ENCODE results near the gene PARVA. TPM values are rescaled to one million over a fixed set of nuclear protein-coding genes. Genes with fewer than 3 reads are reported as not detected.

PARVA gene
- total and polyA plus RNA-seq, 4 donors = 3.1 to 11.7 (median 11.2) TPM

DNA sequence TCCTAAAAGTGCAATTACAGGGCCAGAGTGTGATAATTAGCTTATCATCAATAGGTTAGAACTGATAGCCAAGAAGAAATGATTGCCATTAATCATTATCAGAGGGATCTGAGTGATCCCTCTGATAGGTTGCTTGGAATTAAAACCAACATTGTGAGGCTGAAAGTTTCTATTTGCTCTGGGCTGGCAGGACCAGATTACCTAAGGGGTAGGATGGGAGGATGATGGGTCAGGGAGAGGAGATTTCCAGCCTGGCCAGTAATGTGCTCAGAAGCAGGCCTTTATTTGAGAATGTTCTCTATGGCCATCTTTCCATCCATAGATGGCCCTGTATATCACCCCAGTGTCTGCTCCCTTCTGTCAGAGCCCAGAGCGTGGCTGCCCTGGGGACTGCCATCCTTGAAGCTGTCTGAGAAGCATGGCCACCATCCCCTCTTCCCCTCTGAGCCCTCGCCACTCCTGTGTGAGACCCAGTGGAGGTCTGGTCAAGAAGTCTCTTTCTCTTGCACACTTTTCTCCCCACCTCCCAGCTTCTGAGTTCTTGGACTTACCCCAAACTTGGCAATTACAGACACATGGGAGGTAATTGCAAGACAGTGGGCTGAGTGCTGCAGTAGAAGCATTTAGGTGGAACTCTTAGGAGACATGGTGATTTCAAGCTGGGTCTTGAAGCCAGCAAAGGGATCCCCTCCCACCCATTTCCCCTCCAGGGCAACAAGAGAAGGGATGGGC is 11.7 kb downstream of the PARVA start:
- WGBS = 95% methylated on average over 2 of the region's 2 CpGs
- no peak overlapping the region for H3K27ac ChIP-seq (ENCODE audit: low read depth in 1 of 2, low read length in 2 of 2)
- peaks cover 0 to 13% (median 2%) of the 10 kb centered on the region in 4 donors for H3K4me1 ChIP-seq (ENCODE audit: control insufficient read depth in 4 of 4, insufficient read depth in 4 of 4, low read length in 3 of 4)

More for the DNA sequence above, 11.7 kb downstream of the PARVA start:
- no peaks in the 10 kb centered on the region for H3K9me3 ChIP-seq (ENCODE audit: control insufficient read depth in 4 of 4, low read length in 3 of 4)
- no peak for TF ChIP-seq FOXA1 (IDR thresholded peaks at IDR 0.05)
- no peak for TF ChIP-seq GABPA (IDR thresholded peaks at IDR 0.05 in 1 of 2, conservative IDR thresholded peaks at IDR 0.05 in 1 of 2)
- no peak for TF ChIP-seq FOXA2 (IDR thresholded peaks at IDR 0.05)
- TF ChIP-seq TAF1 (conservative IDR thresholded peaks at IDR 0.05) = no peak
- TF ChIP-seq RXRA (IDR thresholded peaks at IDR 0.05) = no peak
- no peak for TF ChIP-seq HNF4A (conservative IDR thresholded peaks at IDR 0.05)
- TF ChIP-seq, protein P1, sequence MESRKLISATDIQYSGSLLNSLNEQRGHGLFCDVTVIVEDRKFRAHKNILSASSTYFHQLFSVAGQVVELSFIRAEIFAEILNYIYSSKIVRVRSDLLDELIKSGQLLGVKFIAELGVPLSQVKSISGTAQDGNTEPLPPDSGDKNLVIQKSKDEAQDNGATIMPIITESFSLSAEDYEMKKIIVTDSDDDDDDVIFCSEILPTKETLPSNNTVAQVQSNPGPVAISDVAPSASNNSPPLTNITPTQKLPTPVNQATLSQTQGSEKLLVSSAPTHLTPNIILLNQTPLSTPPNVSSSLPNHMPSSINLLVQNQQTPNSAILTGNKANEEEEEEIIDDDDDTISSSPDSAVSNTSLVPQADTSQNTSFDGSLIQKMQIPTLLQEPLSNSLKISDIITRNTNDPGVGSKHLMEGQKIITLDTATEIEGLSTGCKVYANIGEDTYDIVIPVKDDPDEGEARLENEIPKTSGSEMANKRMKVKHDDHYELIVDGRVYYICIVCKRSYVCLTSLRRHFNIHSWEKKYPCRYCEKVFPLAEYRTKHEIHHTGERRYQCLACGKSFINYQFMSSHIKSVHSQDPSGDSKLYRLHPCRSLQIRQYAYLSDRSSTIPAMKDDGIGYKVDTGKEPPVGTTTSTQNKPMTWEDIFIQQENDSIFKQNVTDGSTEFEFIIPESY (IDR thresholded peaks at IDR 0.05) = no peak
- no peak for TF ChIP-seq MAX (IDR thresholded peaks at IDR 0.05)
- no peak for TF ChIP-seq ATF3 (IDR thresholded peaks at IDR 0.05)
- no peak for TF ChIP-seq YY1 (IDR thresholded peaks at IDR 0.05)
- TF ChIP-seq RAD21 (IDR thresholded peaks at IDR 0.05) = no peak
- TF ChIP-seq CTCF (IDR thresholded peaks at IDR 0.05; ENCODE audit: low read depth, low read length, missing input control) = no peak
- no peak for TF ChIP-seq JUND (IDR thresholded peaks at IDR 0.05)
- no peak for TF ChIP-seq REST (IDR thresholded peaks at IDR 0.05)
- TF ChIP-seq HNF4G (IDR thresholded peaks at IDR 0.05) = no peak
- no peak for TF ChIP-seq NR2F2 (IDR thresholded peaks at IDR 0.05)
- no peak for TF ChIP-seq SP1 (IDR thresholded peaks at IDR 0.05)
- no peak for TF ChIP-seq EGR1 (IDR thresholded peaks at IDR 0.05; ENCODE audit: low read depth in 2 of 2)
- H3K9ac ChIP-seq (ENCODE audit: low read depth in 1 of 2, low read length in 2 of 2) = no peak overlapping the region
- no peaks in the 10 kb centered on the region for H3K36me3 ChIP-seq (ENCODE audit: control insufficient read depth in 4 of 4, insufficient read depth in 3 of 4, low read depth in 1 of 4, low read length in 3 of 4)
- no peak overlapping the region for H3K4me3 ChIP-seq (ENCODE audit: low read depth in 1 of 3, low read length in 3 of 3)
- no peak for DNase-seq (ENCODE audit: low spot score)
- no peaks in the 10 kb centered on the region for H3K27me3 ChIP-seq (ENCODE audit: control insufficient read depth in 4 of 4, insufficient read depth in 4 of 4, low read length in 3 of 4)

Data from liver (tissue), 9 donors.